ENCODE data around the gene CHST11.

CHST11 gene

DNA sequence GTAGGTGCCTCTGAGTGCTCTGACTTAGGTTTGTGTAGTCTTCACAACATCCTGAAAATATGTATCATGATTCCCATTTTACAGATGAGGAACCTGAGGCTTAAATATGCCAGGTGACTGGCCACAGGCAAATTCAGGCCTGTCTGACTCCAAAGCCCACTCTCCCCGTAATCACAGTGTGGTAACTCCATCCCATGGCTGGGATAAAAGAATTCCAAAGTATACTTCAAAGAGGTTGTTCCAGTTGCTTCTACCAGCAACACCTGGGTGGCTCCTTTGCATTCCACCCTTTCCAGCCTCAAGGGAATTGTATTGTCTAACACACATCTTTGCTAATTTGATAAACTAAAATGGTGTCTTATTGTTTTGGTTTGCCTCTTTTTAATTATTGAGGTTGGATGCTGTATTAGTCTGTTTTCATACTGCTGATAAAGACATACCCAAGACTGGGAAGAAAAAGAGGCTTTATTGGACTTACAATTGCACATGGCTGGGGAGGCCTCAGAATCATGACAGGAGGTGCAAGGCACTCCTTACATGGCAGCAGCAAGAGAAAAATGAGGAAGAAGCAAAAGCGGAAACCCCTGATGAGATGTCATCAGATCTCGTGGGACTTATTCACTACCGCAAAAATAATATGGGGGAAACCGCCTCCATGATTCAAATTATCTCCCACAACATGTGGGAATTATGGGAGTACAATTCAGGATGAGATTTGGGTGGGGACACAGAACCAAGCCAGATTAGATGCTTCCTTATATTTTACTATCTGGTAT, 9.9 kb upstream of the CHST11 start:
- H3K4me1 ChIP-seq (ENCODE audit: insufficient read depth, low read length), result no peaks in the 10 kb centered on the region
- H2AFZ ChIP-seq (ENCODE audit: low read depth, low read length), result no peak overlapping the region
- ATAC-seq (ENCODE audit: insufficient read depth, low read depth) (no peak), DNase-seq (no peak)
- H3K27ac ChIP-seq (ENCODE audit: low read length), result no peak overlapping the region
- H3K9ac ChIP-seq (ENCODE audit: low read depth, low read length), result no peak overlapping the region
- H3K27me3 ChIP-seq (ENCODE audit: insufficient read depth, low read length, poor library complexity), result no peaks in the 10 kb centered on the region
- H3K79me2 ChIP-seq (ENCODE audit: insufficient read depth, low read length), result no peaks in the 10 kb centered on the region
- no peak for TF ChIP-seq EZH2 (IDR thresholded peaks at IDR 0.05; ENCODE audit: borderline replicate concordance, low read depth, low read length, severe bottlenecking)
- TF ChIP-seq, protein P1, sequence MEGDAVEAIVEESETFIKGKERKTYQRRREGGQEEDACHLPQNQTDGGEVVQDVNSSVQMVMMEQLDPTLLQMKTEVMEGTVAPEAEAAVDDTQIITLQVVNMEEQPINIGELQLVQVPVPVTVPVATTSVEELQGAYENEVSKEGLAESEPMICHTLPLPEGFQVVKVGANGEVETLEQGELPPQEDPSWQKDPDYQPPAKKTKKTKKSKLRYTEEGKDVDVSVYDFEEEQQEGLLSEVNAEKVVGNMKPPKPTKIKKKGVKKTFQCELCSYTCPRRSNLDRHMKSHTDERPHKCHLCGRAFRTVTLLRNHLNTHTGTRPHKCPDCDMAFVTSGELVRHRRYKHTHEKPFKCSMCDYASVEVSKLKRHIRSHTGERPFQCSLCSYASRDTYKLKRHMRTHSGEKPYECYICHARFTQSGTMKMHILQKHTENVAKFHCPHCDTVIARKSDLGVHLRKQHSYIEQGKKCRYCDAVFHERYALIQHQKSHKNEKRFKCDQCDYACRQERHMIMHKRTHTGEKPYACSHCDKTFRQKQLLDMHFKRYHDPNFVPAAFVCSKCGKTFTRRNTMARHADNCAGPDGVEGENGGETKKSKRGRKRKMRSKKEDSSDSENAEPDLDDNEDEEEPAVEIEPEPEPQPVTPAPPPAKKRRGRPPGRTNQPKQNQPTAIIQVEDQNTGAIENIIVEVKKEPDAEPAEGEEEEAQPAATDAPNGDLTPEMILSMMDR (IDR thresholded peaks at IDR 0.05; ENCODE audit: borderline replicate concordance, extremely low read depth, low read length, poor library complexity, severe bottlenecking), result no peak
- peaks cover 6% of the 10 kb centered on the region for H3K9me3 ChIP-seq (ENCODE audit: insufficient read depth, low read length, severe bottlenecking)
- H3K36me3 ChIP-seq (ENCODE audit: insufficient read depth, low read length), result no peaks in the 10 kb centered on the region
- H4K20me1 ChIP-seq (ENCODE audit: insufficient read depth, low read length), result no peaks in the 10 kb centered on the region
- no peak overlapping the region for H3K4me3 ChIP-seq (ENCODE audit: low read depth in 1 of 2, low read length in 2 of 2)
- no peak overlapping the region for H3K4me2 ChIP-seq (ENCODE audit: insufficient read depth, low read length)

DNA sequence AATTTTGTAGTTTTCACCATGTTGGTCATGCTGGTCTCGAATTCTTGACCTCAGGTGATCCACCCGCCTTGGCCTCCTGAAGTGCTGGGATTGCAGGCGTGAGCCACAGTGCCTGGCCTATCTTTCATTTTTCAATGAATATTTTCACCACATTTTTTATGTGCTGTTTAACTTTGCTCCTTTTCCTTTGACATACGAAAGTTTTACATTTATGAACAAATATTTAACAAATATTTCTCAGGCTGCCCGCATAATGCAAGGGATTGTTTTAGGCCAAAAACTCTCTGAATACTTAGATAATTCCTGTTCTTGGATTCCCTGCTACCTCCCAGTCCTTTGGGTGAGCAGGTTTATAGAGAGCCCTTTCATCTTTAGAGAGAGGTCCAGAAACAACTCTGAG, 8.7 kb upstream of the CHST11 start:
- no peak for DNase-seq

DNA sequence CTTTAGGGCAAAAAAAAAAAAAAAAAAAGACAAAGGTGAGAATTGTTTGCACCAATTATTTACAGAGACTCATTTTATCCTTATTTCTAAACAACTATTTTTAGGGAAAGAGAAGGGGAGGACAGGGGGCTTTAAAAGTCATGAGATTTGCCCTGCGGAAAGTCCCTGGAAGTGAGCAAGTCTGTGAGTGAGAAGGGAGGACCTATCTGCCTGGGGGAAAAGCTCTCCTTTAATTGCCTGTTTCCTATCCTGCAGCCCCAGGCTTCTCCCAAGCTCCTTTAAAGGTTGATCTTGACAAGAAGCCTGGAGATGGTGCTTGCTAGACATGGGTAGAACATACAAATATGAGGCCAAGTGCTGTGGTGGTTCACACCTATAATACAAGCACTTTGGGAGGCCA, 8.3 kb upstream of the CHST11 start:
- Histone ChIP-seq H3K4me2 (ENCODE audit: insufficient read depth, low read length) (no peak overlapping the region), H4K20me1 (ENCODE audit: insufficient read depth, low read length) (no peaks in the 10 kb centered on the region), H3K27ac (ENCODE audit: low read length) (no peak overlapping the region), H3K4me3 (ENCODE audit: low read depth in 1 of 2, low read length in 2 of 2) (no peak overlapping the region), H3K79me2 (ENCODE audit: insufficient read depth, low read length) (no peaks in the 10 kb centered on the region), H3K4me1 (ENCODE audit: insufficient read depth, low read length) (no peaks in the 10 kb centered on the region), H3K9ac (ENCODE audit: low read depth, low read length) (no peak overlapping the region), H3K9me3 (ENCODE audit: insufficient read depth, low read length, severe bottlenecking) (peaks cover 6% of the 10 kb centered on the region), H3K36me3 (ENCODE audit: insufficient read depth, low read length) (no peaks in the 10 kb centered on the region), H3K27me3 (ENCODE audit: insufficient read depth, low read length, poor library complexity) (no peaks in the 10 kb centered on the region), H2AFZ (ENCODE audit: low read depth, low read length) (no peak overlapping the region)
- no peak for ATAC-seq (ENCODE audit: insufficient read depth, low read depth)
- no peak for DNase-seq
- TF ChIP-seq EZH2 (IDR thresholded peaks at IDR 0.05; ENCODE audit: borderline replicate concordance, low read depth, low read length, severe bottlenecking), result no peak
- TF ChIP-seq, protein P1 (IDR thresholded peaks at IDR 0.05; ENCODE audit: borderline replicate concordance, extremely low read depth, low read length, poor library complexity, severe bottlenecking), result no peak

More for the DNA sequence above, 8.7 kb upstream of the CHST11 start:
- H3K4me3 ChIP-seq (ENCODE audit: low read depth in 1 of 2, low read length in 2 of 2), result no peak overlapping the region
- no peaks in the 10 kb centered on the region for H3K36me3 ChIP-seq (ENCODE audit: insufficient read depth, low read length)
- H2AFZ ChIP-seq (ENCODE audit: low read depth, low read length), result no peak overlapping the region
- no peaks in the 10 kb centered on the region for H3K4me1 ChIP-seq (ENCODE audit: insufficient read depth, low read length)
- H3K27ac ChIP-seq (ENCODE audit: low read length), result no peak overlapping the region
- H3K9ac ChIP-seq (ENCODE audit: low read depth, low read length), result no peak overlapping the region
- no peaks in the 10 kb centered on the region for H4K20me1 ChIP-seq (ENCODE audit: insufficient read depth, low read length)
- H3K27me3 ChIP-seq (ENCODE audit: insufficient read depth, low read length, poor library complexity), result no peaks in the 10 kb centered on the region
- no peaks in the 10 kb centered on the region for H3K79me2 ChIP-seq (ENCODE audit: insufficient read depth, low read length)
- ATAC-seq (ENCODE audit: insufficient read depth, low read depth), result no peak
- no peak for TF ChIP-seq EZH2 (IDR thresholded peaks at IDR 0.05; ENCODE audit: borderline replicate concordance, low read depth, low read length, severe bottlenecking)
- TF ChIP-seq, protein P1 (IDR thresholded peaks at IDR 0.05; ENCODE audit: borderline replicate concordance, extremely low read depth, low read length, poor library complexity, severe bottlenecking), result no peak
- H3K9me3 ChIP-seq (ENCODE audit: insufficient read depth, low read length, severe bottlenecking), result peaks cover 6% of the 10 kb centered on the region
- no peak overlapping the region for H3K4me2 ChIP-seq (ENCODE audit: insufficient read depth, low read length)

Measured in DND-41 (cell line).